GM21737 (cell line): ENCODE data around the gene TMPRSS2.
"Not testable (repeated sequence)": the region's sequence is repeated elsewhere in the genome, so short reads cannot be mapped to it uniquely, and the experiment has no call there.

Experiments used
- ATAC-seq: cut with Tn5 transposase; IDR thresholded peaks from one replicate; pipeline ENCODE4 v1.9.1; 2021; ENCODE audit warnings: mild to moderate bottlenecking, moderate library complexity; ENCODE audit not compliant: unreplicated experiment

TMPRSS2 gene

GRCh38 chr21:41428311-41428710 lies 79.6 kb downstream of the TMPRSS2 start:
- no peak for ATAC-seq

- no peak for ATAC-seq
Measured at GRCh38 chr21:41427556-41427955, 80.4 kb downstream of the TMPRSS2 start.

GRCh38 chr21:41426676-41427404 lies 81.1 kb downstream of the TMPRSS2 start:
- no peak for ATAC-seq

- peak; percentile 80 for ATAC-seq
Measured at GRCh38 chr21:41425954-41426675, 81.8 kb downstream of the TMPRSS2 start, which contains the start of gene MX1. MX1 (plus strand) TSS chr21:41426239; CDS start chr21:41432071, 5,832 bp downstream.

GRCh38 chr21:41425588-41425953 lies 82.4 kb downstream of the TMPRSS2 start:
- peak; percentile 6 for ATAC-seq

- ATAC-seq = not testable (repeated sequence)
Measured at GRCh38 chr21:41423305-41423636, 84.7 kb downstream of the TMPRSS2 start.

GRCh38 chr21:41422546-41423304 lies 85.2 kb downstream of the TMPRSS2 start:
- ATAC-seq = no peak

GRCh38 chr21:41420998-41421397 lies 87.0 kb downstream of the TMPRSS2 start:
- not testable (repeated sequence) for ATAC-seq

GRCh38 chr21:41419921-41420862 lies 87.8 kb downstream of the TMPRSS2 start:
- ATAC-seq = peak; percentile 80

- no peak for ATAC-seq
Measured at GRCh38 chr21:41418956-41419680, 88.8 kb downstream of the TMPRSS2 start.

GRCh38 chr21:41418393-41418792 lies 89.6 kb downstream of the TMPRSS2 start:
- no peak for ATAC-seq

GRCh38 chr21:41417505-41417904 lies 90.5 kb downstream of the TMPRSS2 start:
- ATAC-seq = not testable (repeated sequence)
